Measurements from ENCODE around the gene ASS1.

- TF ChIP-seq CTCF (IDR thresholded peaks at IDR 0.05; ENCODE audit: insufficient read depth, low read depth, low read length) (no peak), EZH2 (IDR thresholded peaks at IDR 0.05; ENCODE audit: insufficient read depth, low read length) (no peak)
These were observed 54.3 kb downstream of the ASS1 start for GRCh38 chr9:130498918-130499698.

Data from astrocyte (in vitro differentiated cells and primary cell).